NCI-H2227 (cell line): ENCODE measurements around the gene PLOD3.

Experiments
- DNase-seq: peaks from one replicate; lab custom pipeline; 2025; ENCODE audit not compliant: unreplicated experiment; lab: John Stamatoyannopoulos, UW

Gene PLOD3

GRCh38 chr7:101166909-101167644, 50.3 kb downstream of the PLOD3 start:
- peak; percentile 84 for DNase-seq

- DNase-seq, result peak; percentile 64
Measured at GRCh38 chr7:101166648-101166908, 50.8 kb downstream of the PLOD3 start.

- DNase-seq, result peak; percentile 73
Measured at GRCh38 chr7:101165958-101166647, 51.3 kb downstream of the PLOD3 start.

GRCh38 chr7:101165075-101165957, 52.1 kb downstream of the PLOD3 start, which contains the start of gene VGF:
Gene VGF, minus strand, starts transcription at chr7:101165569. Its CDS starts 726 bp downstream, at chr7:101164843.
- peak; percentile 99 for DNase-seq

DNA sequence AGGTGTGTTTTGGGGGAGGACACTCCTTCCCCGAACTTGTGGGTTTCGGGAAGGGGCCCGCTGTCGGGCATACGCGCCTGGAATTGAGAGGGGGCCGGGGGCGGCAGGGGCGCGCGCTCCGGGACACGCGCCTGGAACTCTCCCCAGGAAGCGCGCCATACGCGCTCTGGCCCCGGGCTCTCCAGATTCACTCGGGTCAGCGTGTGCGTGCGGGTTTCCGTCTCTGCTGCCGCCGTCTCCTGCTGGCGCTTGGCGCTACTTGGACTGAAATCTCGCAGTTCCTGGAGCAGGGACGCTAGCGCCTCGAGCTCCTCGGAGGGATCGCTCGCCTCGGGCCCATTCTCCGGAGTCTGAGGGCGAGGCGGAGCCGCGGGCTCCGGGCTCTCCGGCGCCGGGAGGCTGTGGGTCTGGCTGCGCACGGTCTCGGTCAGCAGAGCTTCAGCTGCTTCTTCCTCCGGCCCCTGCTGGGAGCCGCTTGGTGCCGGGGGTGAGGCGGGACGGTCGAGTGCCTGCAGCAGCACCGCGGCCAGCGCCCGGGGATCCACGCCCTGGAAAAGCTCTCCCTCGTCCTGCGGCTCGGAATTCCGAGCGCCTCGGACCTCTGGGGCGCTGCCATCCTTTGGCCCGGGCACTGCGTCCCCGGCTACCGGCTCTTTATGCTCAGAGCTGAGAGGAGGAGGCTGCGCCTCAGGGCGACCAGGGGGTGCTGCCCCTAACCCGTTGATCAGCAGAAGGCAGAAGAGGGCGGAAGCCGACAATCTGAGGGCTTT, 53.1 kb downstream of the PLOD3 start:
- peak; percentile 62 for DNase-seq

GRCh38 chr7:101163279-101164070, 53.9 kb downstream of the PLOD3 start:
- DNase-seq, result peak; percentile 93

GRCh38 chr7:101162551-101163278, 54.7 kb downstream of the PLOD3 start:
- peak; percentile 92 for DNase-seq

DNA sequence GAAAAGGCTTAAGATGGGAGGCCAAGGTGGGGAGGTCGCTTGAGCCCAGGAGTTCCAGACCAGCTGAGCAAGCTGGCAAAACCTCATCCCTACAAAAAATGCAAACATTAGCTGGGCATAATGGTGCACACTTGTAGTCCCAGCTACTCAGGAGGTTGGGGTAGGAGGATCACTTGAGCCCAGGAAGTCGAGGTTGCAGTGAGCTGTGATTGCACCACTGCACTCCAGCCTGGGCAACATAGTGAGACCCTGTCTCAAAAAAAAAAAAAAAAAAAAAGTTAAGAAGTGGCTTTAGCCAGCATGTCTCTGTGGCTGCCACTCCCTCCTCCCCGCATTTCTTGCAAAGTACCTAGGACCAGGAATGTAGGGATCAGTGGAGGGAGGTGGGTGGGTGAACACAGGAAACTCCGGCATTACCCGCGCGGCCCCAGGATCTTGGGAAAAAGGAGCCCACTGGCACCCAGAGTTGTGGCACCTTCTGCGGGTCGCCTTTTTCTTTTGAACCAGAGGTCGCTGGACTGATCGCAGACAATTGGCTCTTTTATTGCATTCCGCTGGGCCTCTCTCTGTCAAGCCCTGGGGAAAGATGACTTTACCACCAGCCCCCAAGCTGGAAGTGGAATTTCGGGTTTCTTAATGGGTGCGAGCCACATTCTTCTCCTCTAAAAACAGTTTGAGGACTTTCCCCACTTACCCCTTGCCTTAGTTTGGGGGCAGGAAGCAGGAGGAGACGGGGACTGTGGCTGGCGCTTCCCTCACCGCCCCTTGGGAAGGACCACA, 55.5 kb downstream of the PLOD3 start:
- DNase-seq, result no peak

DNA sequence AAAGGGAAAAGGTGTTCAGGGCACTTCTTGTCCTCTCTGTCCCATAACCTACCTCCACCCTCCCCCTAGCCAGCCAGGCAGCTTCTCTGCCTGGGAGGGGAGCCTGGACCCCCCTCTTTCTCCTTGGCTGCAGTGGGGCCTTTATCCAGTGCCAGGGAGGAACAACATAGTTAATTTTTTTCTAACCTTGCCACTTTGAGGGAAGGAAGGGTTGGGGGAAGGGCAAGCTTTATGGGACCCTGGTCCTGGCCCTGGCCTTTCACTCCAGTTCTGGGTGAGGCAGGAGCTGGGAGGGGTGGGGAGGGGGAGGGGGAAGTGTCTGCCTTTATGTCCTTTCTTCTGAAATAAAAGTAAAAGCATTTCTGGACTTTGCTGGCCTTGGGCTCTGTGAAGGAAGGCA, 56.5 kb downstream of the PLOD3 start:
- DNase-seq, result no peak

- peak; percentile 61 for DNase-seq
Measured at GRCh38 chr7:101159696-101160674, 57.4 kb downstream of the PLOD3 start.

GRCh38 chr7:101156866-101157589, 60.4 kb downstream of the PLOD3 start:
- no peak for DNase-seq

- DNase-seq, result no peak
Measured at GRCh38 chr7:101156277-101156676, 61.1 kb downstream of the PLOD3 start.
